HG03045 (cell line): Measurements from ENCODE around the gene ENOX1.

ENCODE experiments used
- ATAC-seq: cut with Tn5 transposase; IDR thresholded peaks from one replicate; pipeline ENCODE4 v1.9.1; 2021; ENCODE audit warnings: mild to moderate bottlenecking, moderate library complexity; ENCODE audit not compliant: unreplicated experiment

The ENOX1 gene

GRCh38 chr13:43555667-43556066, 231.1 kb downstream of the ENOX1 start:
- ATAC-seq: no peak

GRCh38 chr13:43551897-43552456, 234.8 kb downstream of the ENOX1 start:
- no peak for ATAC-seq

GRCh38 chr13:43546816-43547215, 240.0 kb downstream of the ENOX1 start:
- no peak for ATAC-seq

GRCh38 chr13:43546251-43546650, 240.5 kb downstream of the ENOX1 start:
- no peak for ATAC-seq

- ATAC-seq: no peak
Observed at GRCh38 chr13:43545317-43545874, 241.4 kb downstream of the ENOX1 start.

GRCh38 chr13:43544631-43545030, 242.1 kb downstream of the ENOX1 start:
- no peak for ATAC-seq

GRCh38 chr13:43544011-43544410, 242.8 kb downstream of the ENOX1 start:
- ATAC-seq: no peak

GRCh38 chr13:43543331-43543730, 243.4 kb downstream of the ENOX1 start:
- no peak for ATAC-seq

GRCh38 chr13:43537124-43537523, 249.6 kb downstream of the ENOX1 start:
- ATAC-seq: no peak

GRCh38 chr13:43529796-43530195, 257.0 kb downstream of the ENOX1 start:
- ATAC-seq: no peak

- no peak for ATAC-seq
Observed at GRCh38 chr13:43528992-43529391, 257.8 kb downstream of the ENOX1 start.

GRCh38 chr13:43522788-43523187, 264.0 kb downstream of the ENOX1 start:
- ATAC-seq: no peak

GRCh38 chr13:43520351-43520750, 266.4 kb downstream of the ENOX1 start:
- no peak for ATAC-seq

GRCh38 chr13:43518833-43519232, 267.9 kb downstream of the ENOX1 start:
- ATAC-seq: no peak

- ATAC-seq: no peak
Observed at GRCh38 chr13:43516401-43516833, 270.4 kb downstream of the ENOX1 start.

GRCh38 chr13:43515531-43515930, 271.2 kb downstream of the ENOX1 start:
- no peak for ATAC-seq

GRCh38 chr13:43514311-43514710, 272.5 kb downstream of the ENOX1 start:
- ATAC-seq: no peak

- ATAC-seq: no peak
Observed at GRCh38 chr13:43512221-43512620, 274.6 kb downstream of the ENOX1 start.

GRCh38 chr13:43510956-43511901, 275.5 kb downstream of the ENOX1 start:
- no peak for ATAC-seq

GRCh38 chr13:43495732-43496131, 291.0 kb downstream of the ENOX1 start:
- ATAC-seq: no peak

GRCh38 chr13:43494206-43494605, 292.6 kb downstream of the ENOX1 start:
- no peak for ATAC-seq

GRCh38 chr13:43493496-43494000, 293.2 kb downstream of the ENOX1 start:
- ATAC-seq: no peak
